Endothelial cell of umbilical vein (primary cell): ENCODE results near the gene CDC42SE2.

Experiments used
- CTCF ChIP-seq, 2 donors: IDR thresholded peaks; 1 replicate in 1 of 2; 2 replicates in 1 of 2; pipeline ENCODE4 v1.5.1; 2011; ENCODE audit warnings: low read length in 2 of 2, mild to moderate bottlenecking in 2 of 2, moderate library complexity in 2 of 2, control low read depth in 1 of 2, inconsistent platforms in 1 of 2, low read depth in 1 of 2; ENCODE audit not compliant: insufficient read depth in 1 of 2; ENCODE audit errors: extremely low read depth in 1 of 2
- FOS ChIP-seq: IDR thresholded peaks from 2 replicates; pipeline ENCODE4 v1.6.1; 2011; ENCODE audit warnings: mild to moderate bottlenecking, low read length, moderate library complexity, borderline replicate concordance; ENCODE audit not compliant: insufficient read depth
- MAX ChIP-seq: IDR thresholded peaks from 2 replicates; pipeline ENCODE4 v1.6.1; 2011; ENCODE audit not compliant: insufficient read depth, insufficient read length
- POLR2A ChIP-seq: IDR thresholded peaks from 2 replicates; pipeline ENCODE4 v1.6.1; 2012; ENCODE audit warnings: low read depth, mild to moderate bottlenecking, control low read depth, low read length
- POLR2AphosphoS5 ChIP-seq: IDR thresholded peaks from 2 replicates; pipeline ENCODE4 v1.6.1; 2012; ENCODE audit warnings: low read depth, mild to moderate bottlenecking, control low read depth, low read length, moderate library complexity; ENCODE audit not compliant: insufficient read depth

GRCh38 chr5:131305906-131306305 is 42.1 kb downstream of the CDC42SE2 start:
- TF ChIP-seq FOS (no peak), CTCF (IDR thresholded peaks at IDR 0.05; ENCODE audit: extremely low read depth in 1 of 2, insufficient read depth in 1 of 2, low read depth in 1 of 2, low read length in 2 of 2) (no peak), POLR2A (no peak), POLR2AphosphoS5 (no peak), MAX (no peak)
